Eye (tissue), 1 donor: ENCODE measurements around the gene RNF212.

Experiments
- DNase-seq: peaks from one replicate; pipeline ENCODE4 v3.0.0-alpha.2; 2015

The RNF212 gene

DNA sequence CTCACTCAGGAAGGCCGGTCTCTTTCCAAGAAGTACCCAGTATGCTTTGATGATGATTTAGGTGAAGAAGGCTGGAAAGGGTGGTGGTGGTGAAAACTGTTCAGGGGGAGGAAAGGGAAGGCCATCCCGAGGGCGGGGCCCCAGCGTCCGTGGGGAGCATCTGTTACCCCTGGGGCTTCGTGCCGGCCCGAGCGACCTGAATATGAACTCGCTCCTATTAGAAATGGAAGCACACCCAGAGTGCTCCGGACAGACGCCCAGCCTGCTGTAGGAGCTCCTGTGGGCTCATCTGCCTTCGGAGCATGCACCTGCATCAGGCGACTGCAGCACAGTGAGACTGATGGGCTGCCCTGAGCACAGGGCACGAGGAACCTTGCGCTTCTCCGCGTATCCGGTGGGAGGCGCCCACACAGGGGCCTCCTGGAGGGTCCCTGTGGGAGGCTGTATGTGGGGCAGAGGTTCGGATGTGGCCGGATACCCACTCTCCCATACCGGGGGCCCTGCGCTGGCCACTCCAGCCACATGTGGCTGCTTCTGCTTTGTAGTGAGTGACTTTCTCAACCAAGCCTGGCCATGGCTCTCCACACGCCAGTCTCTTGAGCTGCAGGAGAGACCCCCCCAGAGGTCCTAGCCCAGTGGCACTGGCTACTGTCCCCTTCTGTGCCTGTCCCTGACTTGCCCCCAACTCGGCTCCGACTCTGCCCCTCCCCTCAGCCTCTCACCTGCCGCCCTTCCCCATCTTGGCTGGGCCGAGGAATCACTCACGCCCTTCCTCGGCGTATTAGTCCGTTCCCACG, 65.2 kb downstream of the RNF212 start:
- no peak for DNase-seq

GRCh38 chr4:1047106-1047975, 66.0 kb downstream of the RNF212 start:
- no peak for DNase-seq

DNA sequence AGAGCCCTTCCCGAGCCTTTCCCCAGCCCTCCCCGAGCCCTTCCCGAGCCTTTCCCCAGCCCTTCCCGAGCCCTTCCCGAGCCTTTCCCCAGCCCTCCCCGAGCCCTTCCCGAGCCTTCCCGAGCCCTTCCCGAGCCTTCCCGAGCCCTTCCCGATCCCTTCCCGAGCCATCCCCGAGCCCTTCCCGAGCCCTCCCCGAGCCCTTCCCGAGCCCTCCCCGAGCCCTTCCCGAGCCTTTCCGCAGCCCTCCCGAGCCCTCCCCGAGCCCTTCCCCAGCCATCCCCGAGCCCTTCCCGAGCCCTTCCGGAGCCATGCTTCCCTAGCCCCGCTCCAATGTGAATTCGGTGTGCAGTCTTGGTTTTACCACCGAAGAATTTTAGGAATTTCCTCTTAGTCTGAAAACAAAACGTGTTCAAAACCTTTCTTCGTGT, 66.8 kb downstream of the RNF212 start:
- DNase-seq = peak; percentile 68

GRCh38 chr4:1045595-1046201, 67.7 kb downstream of the RNF212 start:
- DNase-seq = no peak

- DNase-seq = no peak
These were observed 68.2 kb downstream of the RNF212 start for GRCh38 chr4:1045193-1045594.

DNA sequence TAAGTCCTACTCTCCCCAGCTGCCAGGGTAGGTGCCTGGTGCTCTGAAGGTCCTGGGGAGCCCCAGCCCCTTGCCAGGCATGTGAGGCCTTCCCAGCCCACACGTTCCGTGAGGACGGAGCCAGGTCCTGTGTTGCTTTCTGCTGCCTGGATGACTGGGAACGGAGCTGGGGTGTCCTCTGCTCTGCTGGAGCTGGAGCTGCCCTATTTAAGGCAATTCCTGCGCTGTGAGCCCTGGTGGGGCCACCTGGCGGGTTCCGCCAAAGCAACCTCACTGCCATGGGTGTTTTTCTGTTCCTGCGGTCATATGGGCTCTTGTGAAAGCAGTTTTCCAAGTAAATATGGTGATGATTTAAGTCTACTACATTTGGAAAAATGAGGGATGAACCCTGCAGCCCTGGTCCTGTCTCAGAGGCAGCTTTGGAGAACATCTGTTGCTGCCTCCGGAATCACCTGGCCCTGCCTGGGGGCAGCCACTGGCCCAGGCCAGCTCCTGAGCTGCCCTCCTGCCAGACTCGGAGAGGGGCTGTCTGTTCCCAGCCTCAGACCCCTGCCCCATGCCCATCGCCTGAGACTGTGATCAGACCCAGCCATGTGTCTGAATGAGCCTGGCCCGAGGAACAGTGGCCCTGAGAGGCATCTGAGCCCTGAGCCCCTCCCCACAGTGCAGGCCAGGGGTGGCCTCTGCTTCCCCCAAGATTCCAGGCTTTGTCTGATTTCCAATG, 68.7 kb downstream of the RNF212 start:
- DNase-seq = no peak

DNA sequence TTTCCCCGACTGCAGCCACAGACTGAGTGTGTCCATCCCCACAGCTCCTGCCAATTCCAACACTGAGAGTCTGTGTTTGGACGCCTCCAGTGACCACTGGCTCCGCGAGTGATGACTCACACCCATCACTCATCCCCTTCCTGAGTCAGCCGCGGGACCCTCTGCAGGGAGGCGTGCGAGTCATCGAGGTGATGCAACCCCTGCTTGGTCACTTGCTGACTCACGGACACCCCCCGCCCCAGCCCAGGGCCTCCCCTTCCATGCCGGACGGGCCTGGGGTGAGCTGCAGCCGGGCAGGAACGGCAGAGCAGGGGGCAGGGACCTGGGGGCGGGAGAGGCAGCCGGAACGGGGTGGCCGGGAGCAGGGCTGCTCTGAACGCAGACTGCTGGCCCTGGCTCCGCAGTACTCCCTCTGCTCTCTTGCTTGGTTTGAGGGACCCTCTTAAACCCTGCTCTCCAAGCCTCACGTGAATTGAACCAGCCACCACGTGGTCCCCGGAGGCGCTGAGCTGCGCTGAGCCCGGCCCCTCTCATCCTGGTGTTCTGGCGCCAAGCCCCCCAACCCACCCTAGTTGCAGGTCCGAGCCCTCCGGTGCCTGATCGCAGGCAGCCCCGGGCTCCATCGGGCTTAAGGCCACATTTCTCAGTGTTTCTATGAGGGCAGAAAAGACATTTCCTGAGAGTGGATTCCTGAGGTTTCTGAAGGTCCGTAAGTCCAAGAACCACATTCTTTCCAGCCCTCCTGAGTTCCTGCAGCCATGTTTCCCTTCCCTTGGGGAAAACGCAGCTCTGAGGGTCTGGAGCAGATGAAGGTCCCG, 69.5 kb downstream of the RNF212 start:
- DNase-seq = peak; percentile 59

GRCh38 chr4:1043162-1043561, 70.2 kb downstream of the RNF212 start:
- DNase-seq = no peak

GRCh38 chr4:1042352-1043055, 70.9 kb downstream of the RNF212 start:
- DNase-seq = no peak

- DNase-seq = no peak
These were observed 71.4 kb downstream of the RNF212 start for GRCh38 chr4:1041936-1042330.

DNA sequence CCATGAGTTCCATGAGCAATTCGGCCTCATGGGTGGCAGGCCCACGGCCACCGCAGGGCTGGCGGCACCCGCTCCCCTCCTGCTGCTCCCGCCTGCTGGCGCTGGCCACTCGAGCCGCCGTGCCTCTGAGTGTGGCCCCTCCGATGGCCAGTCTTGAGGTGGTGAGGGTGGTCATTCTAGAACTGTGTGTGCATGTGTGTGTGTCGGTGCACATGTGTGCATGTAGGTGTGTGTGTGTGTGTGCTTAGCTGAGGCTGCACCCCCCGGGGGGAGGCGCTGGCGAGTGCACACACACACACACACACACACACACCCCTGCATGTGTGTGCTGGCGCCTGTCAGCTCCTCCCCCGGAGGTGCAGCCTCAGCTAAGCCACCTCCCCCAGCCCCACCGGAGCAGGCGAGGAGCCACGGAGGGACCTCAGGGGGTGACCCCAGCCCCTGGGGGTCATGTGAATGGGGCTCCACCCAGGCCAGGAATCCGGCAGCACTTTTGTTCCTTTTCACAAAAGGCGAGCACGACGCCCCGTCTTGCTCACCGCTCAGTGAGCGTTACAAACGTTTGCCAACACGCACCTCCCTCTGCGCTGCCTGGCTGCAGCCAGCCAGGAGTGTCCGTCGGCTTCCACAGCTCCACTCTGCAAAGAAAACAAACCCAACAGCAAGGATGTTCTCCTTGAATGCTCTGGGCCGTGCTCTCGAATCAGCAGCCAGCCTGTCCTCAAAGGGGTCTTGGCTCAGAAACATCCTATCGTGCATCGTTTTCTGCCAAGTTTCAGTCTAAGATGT, 72.0 kb downstream of the RNF212 start:
- peak; percentile 75 for DNase-seq

DNA sequence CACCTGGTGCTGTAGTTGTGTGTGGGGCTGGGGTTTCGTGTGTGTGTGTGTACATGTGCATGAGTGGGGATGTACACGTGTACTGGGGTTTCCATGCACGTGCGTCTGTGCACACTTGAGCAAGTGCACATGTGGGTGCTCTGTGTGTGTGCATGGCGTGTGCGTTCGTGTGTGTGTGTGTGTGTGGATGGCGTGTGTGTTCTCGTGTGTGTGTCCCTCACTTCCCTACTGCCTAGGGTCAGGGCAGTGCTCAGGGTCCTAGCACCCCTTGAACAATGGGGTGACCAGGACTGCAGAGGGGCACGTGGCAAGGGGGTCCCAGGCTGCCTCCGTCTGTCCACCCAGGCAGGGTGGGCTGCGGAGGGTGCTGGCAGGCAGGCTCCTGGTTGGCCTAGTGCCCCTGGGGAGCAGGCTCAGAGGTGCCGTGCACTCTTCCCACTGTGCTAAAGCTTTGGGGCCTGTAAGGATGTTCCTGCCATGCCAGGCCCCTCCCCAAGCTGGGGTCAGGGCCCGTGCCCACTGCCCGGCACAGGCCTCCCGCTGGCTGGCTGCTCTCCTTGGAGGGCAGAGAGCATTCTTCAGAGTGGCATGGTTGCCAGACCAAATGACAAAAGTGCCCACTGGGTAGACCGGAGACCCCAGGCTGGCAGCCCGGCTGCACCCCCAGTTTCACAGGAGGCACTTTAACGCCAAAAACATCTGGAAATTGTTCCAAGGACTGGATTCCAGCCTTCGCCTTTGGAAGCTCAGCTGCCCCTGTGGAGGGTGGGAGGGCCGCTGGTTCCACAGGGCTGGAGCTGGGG, 72.8 kb downstream of the RNF212 start:
- no peak for DNase-seq

GRCh38 chr4:1039493-1040343, 73.6 kb downstream of the RNF212 start:
- peak; percentile 75 for DNase-seq

- no peak for DNase-seq
These were observed 74.3 kb downstream of the RNF212 start for GRCh38 chr4:1038948-1039492.

GRCh38 chr4:1036976-1037810, 76.2 kb downstream of the RNF212 start:
- DNase-seq = no peak

GRCh38 chr4:1036095-1036494, 77.3 kb downstream of the RNF212 start:
- no peak for DNase-seq

- DNase-seq = peak; percentile 61
These were observed 77.9 kb downstream of the RNF212 start for GRCh38 chr4:1035510-1035909.
